Raji (cell line): Measurements from ENCODE around the gene ZBTB45.

Source experiments
- POLR2A ChIP-seq: IDR thresholded peaks from 2 replicates; pipeline ENCODE4 v1.6.1; 2011; ENCODE audit warnings: low read depth, low read length, control low read depth; ENCODE audit not compliant: insufficient read depth

ZBTB45 gene

GRCh38 chr19:58531034-58531840 is 11.6 kb upstream of the ZBTB45 start:
- no peak for TF ChIP-seq POLR2A

GRCh38 chr19:58529405-58529804 is 9.8 kb upstream of the ZBTB45 start:
- TF ChIP-seq POLR2A = no peak

- TF ChIP-seq POLR2A = no peak
Measured at GRCh38 chr19:58522709-58523108, 3.1 kb upstream of the ZBTB45 start.

GRCh38 chr19:58521651-58522050 is 2.0 kb upstream of the ZBTB45 start:
- no peak for TF ChIP-seq POLR2A

- TF ChIP-seq POLR2A = no peak
Measured at GRCh38 chr19:58520257-58520599, 618 bp upstream of the ZBTB45 start.

- TF ChIP-seq POLR2A = no peak
Measured at GRCh38 chr19:58519087-58519354, 589 bp downstream of the ZBTB45 start.

- peak; percentile 49; the same call in 1 of the 2 replicates for TF ChIP-seq POLR2A
Measured at GRCh38 chr19:58518256-58519086, 1.1 kb downstream of the ZBTB45 start.

- peak; percentile 28; the same call in 1 of the 2 replicates for TF ChIP-seq POLR2A
Measured at GRCh38 chr19:58516964-58517833, 2.4 kb downstream of the ZBTB45 start.

- no peak for TF ChIP-seq POLR2A
Measured at GRCh38 chr19:58516246-58516836, 3.3 kb downstream of the ZBTB45 start.

GRCh38 chr19:58515259-58515658 is 4.4 kb downstream of the ZBTB45 start:
- no peak for TF ChIP-seq POLR2A

- no peak for TF ChIP-seq POLR2A
Measured at GRCh38 chr19:58514564-58515022, 5.0 kb downstream of the ZBTB45 start.

- peak; percentile 99 for TF ChIP-seq POLR2A
Measured at GRCh38 chr19:58513694-58514563, 5.7 kb downstream of the ZBTB45 start.

GRCh38 chr19:58513213-58513693 is 6.4 kb downstream of the ZBTB45 start:
- TF ChIP-seq POLR2A = no peak
